OCI-LY1 (cell line): ENCODE results near the gene PRADC1.

Experiments
- EZH2 ChIP-seq: fragments of 200-600 bp; sonication (generic), shearing (Covaris generic); IDR thresholded peaks from 2 replicates; pipeline ENCODE4 v1.8.0; 2017; ENCODE audit warnings: borderline replicate concordance, mixed run types, mild to moderate bottlenecking, antibody characterized with exemption, low read length, moderate library complexity, mixed read lengths
- TF ChIP-seq, protein P1 (sequence below): fragments of 200-600 bp; sonication (generic), shearing (Covaris generic); IDR thresholded peaks from 2 replicates; pipeline ENCODE4 v1.5.1; 2017; ENCODE audit warnings: mild to moderate bottlenecking, antibody characterized with exemption, low read length, moderate library complexity, mixed read lengths

- TF ChIP-seq, protein P1, sequence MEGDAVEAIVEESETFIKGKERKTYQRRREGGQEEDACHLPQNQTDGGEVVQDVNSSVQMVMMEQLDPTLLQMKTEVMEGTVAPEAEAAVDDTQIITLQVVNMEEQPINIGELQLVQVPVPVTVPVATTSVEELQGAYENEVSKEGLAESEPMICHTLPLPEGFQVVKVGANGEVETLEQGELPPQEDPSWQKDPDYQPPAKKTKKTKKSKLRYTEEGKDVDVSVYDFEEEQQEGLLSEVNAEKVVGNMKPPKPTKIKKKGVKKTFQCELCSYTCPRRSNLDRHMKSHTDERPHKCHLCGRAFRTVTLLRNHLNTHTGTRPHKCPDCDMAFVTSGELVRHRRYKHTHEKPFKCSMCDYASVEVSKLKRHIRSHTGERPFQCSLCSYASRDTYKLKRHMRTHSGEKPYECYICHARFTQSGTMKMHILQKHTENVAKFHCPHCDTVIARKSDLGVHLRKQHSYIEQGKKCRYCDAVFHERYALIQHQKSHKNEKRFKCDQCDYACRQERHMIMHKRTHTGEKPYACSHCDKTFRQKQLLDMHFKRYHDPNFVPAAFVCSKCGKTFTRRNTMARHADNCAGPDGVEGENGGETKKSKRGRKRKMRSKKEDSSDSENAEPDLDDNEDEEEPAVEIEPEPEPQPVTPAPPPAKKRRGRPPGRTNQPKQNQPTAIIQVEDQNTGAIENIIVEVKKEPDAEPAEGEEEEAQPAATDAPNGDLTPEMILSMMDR, result no peak
- TF ChIP-seq EZH2, result no peak
These were observed 2.4 kb upstream of the PRADC1 start for GRCh38 chr2:73235315-73236028.
